K562 (cell line): ENCODE results near the gene SMAD5. TPM values are rescaled to one million over a fixed set of nuclear protein-coding genes. Genes with fewer than 3 reads are reported as not detected.

ENCODE experiments used
- ATAC-seq: fragments of 200-7000 bp; cut with Tn5 transposase; 3 replicates; pipeline ENCODE4 v1.9.1; 2020; ENCODE audit warnings: moderate library complexity
- BruUV-seq: library from RNA; stranded (reverse); fragments of 400-500 nt; replicated peaks from 2 replicates; lab custom pipeline; 2021; lab: Mats Ljungman, UMichigan
- CTCF ChIA-PET: fragments of 300-600 bp; formaldehyde crosslinking; extraction: SDS; loops from one replicate; lab custom pipeline; 2021; ENCODE audit warnings: low intra/inter-chr PET ratio; lab: Yijun Ruan, JAX
- POLR2A ChIA-PET: fragments of 300-600, 350-650 bp; sonication (Branson Sonifier 250); formaldehyde crosslinking; extraction: SDS; loops from one replicate; lab custom pipeline; 2021; ENCODE audit warnings: antibody characterized with exemption, inconsistent platforms; lab: Yijun Ruan, JAX
- DNase-seq, 4 experiments: peaks; one replicate each; pipeline versions ENCODE4 v3.0.0 to v3.0.0-alpha.2; 2011 to 2018; ENCODE audit warnings: low spot score in 3 of 4, mixed read lengths in 3 of 4; ENCODE audit errors: extremely low read depth in 1 of 4
- FAIRE-seq: peaks from 2 replicates; lab custom pipeline; 2011; peaks lifted over from hg19 to GRCh38; lab: Jason Lieb, UNC
- H2AFZ ChIP-seq: 2 replicates; pipeline ENCODE4 v1.6.0; 2011; ENCODE audit warnings: low read depth, low read length, control low read depth, inconsistent platforms
- H3K27ac ChIP-seq: fragments of 200-600 bp; 3 replicates; pipeline ENCODE4 v1.8.0; 2011; ENCODE audit warnings: low read depth, mild to moderate bottlenecking, control low read depth, inconsistent platforms, low read length, moderate library complexity, mixed read lengths; ENCODE audit errors: extremely low read depth
- H3K27me3 ChIP-seq, 2 experiments: fragments of 300-600 bp in 1 of 2; 2 replicates in 1 of 2; 3 replicates in 1 of 2; pipeline versions ENCODE4 v1.6.0 to v1.8.0; 2011; ENCODE audit warnings: inconsistent platforms in 2 of 2, low read length in 2 of 2, mild to moderate bottlenecking in 1 of 2, mixed read lengths in 1 of 2, moderate library complexity in 1 of 2; ENCODE audit not compliant: control insufficient read depth in 2 of 2, insufficient read depth in 2 of 2
- H3K36me3 ChIP-seq: fragments of 300-600 bp; 3 replicates; pipeline ENCODE4 v1.8.0; 2011; ENCODE audit warnings: mild to moderate bottlenecking, low read length, inconsistent platforms; ENCODE audit not compliant: control insufficient read depth, insufficient read depth
- H3K4me1 ChIP-seq, 2 experiments: fragments of 200-600 bp in 1 of 2; replicated peaks in 1 of 2; 2 replicates in 1 of 2; 3 replicates in 1 of 2; pipeline versions ENCODE4 v1.5.1 to v1.8.0; 2011; ENCODE audit warnings: inconsistent platforms in 2 of 2, low read length in 2 of 2, mild to moderate bottlenecking in 1 of 2, mixed read lengths in 1 of 2, moderate library complexity in 1 of 2; ENCODE audit not compliant: control insufficient read depth in 2 of 2, insufficient read depth in 2 of 2
- H3K4me2 ChIP-seq: 2 replicates; pipeline ENCODE4 v1.6.1; 2011; ENCODE audit warnings: low read length, control low read depth, inconsistent platforms, mixed read lengths; ENCODE audit not compliant: insufficient read depth
- H3K4me3 ChIP-seq: fragments of 200-600 bp; sonication (generic), shearing (Covaris generic); 2 replicates; pipeline ENCODE4 v1.5.1; 2016; ENCODE audit warnings: control low read depth, inconsistent platforms
- H3K79me2 ChIP-seq: fragments of 200-600 bp; 3 replicates; pipeline ENCODE4 v1.8.0; 2011; ENCODE audit warnings: low read length, inconsistent platforms; ENCODE audit not compliant: control insufficient read depth, insufficient read depth
- H3K9ac ChIP-seq, 2 experiments: 2 replicates each; pipeline versions ENCODE4 v1.6.0 to v1.6.1; 2011; ENCODE audit warnings: low read depth in 2 of 2, low read length in 2 of 2, control low read depth in 1 of 2, inconsistent platforms in 1 of 2, mild to moderate bottlenecking in 1 of 2, mixed read lengths in 1 of 2; ENCODE audit not compliant: insufficient read depth in 1 of 2
- H3K9me1 ChIP-seq: one replicate; pipeline ENCODE4 v1.6.0; 2011; ENCODE audit warnings: inconsistent platforms, mild to moderate bottlenecking, low read length, moderate library complexity; ENCODE audit not compliant: control insufficient read depth, insufficient read depth
- H3K9me3 ChIP-seq: replicated peaks from 2 replicates; pipeline ENCODE4 v1.5.1; 2011; ENCODE audit warnings: low read depth, low read length, inconsistent platforms; ENCODE audit not compliant: control insufficient read depth, insufficient read depth
- H4K20me1 ChIP-seq: replicated peaks from 2 replicates; pipeline ENCODE4 v1.6.1; 2011; ENCODE audit warnings: low read length, inconsistent platforms, mixed read lengths; ENCODE audit not compliant: control insufficient read depth, insufficient read depth
- HIVEP1 ChIP-seq: fragments of 250-450 bp; sonication (Bioruptor Pico); IDR thresholded peaks from 2 replicates; pipeline ENCODE4 v1.4.0; 2020; ENCODE audit warnings: mild to moderate bottlenecking
- WGBS: fragments of 100-300 bp; shearing (Covaris generic); methylation state at CpG from one replicate; pipeline ENCODE4 v1.1.6; 2016; ENCODE audit warnings: low coverage, mixed read lengths; ENCODE audit not compliant: insufficient coverage; ENCODE audit errors: missing lambda C conversion rate; 5-methylcytosine and 5-hydroxymethylcytosine counted together
- in situ Hi-C: fragments of 300-500 bp; cut with MboI; formaldehyde crosslinking; loops from 4 replicates; pipeline ENCODE4 v1.15.0; 2018; ENCODE audit warnings: inconsistent platforms, mixed read lengths
- intact Hi-C: fragments of 100-400 bp; cut with micrococcal nuclease; formaldehyde crosslinking; loops from 2 replicates; pipeline ENCODE4 v1.14.2; 2022
- polyA plus RNA-seq, 8 experiments: library from polyadenylated mRNA; depleted of rRNA in 4 of 8; stranded (reverse) in 5 of 8; unstranded in 3 of 8; fragments of >200 nt; fragmentation: Nextera tagmentation in 2 of 8; fragmentation: Illumina TruSeq in 1 of 8; extraction: Ambion mirVana in 2 of 8; extraction: Trizol in 1 of 8; gene quantifications; 2 replicates each; pipeline versions ENCODE4 v1.2.1 to v1.2.3, GENCODE V29; 2011 to 2014; ENCODE audit warnings: inconsistent platforms in 1 of 8, missing spikeins in 1 of 8
- total RNA-seq, 7 experiments: library from RNA; depleted of rRNA in 6 of 7; stranded (reverse); fragments of >200 nt in 6 of 7; fragmentation: Illumina TruSeq in 2 of 7; extraction: Trizol in 2 of 7; gene quantifications; 2 replicates each; pipeline versions ENCODE4 v1.2.1 to v1.2.3, GENCODE V29; 2011 to 2021; ENCODE audit warnings: low replicate concordance in 1 of 7
- TF ChIP-seq, protein P1 (sequence below): fragments of 450-650 bp; IDR thresholded peaks from 2 replicates; pipeline ENCODE4 v1.6.1; 2016; ENCODE audit warnings: low read depth

The SMAD5 gene
- total and polyA plus RNA-seq, 9 of the 15 experiments (the other 6 are each of a cell fraction or from before 2014, with no cell fraction given), result 12.4 to 53.9 (median 20.3) TPM

DNA sequence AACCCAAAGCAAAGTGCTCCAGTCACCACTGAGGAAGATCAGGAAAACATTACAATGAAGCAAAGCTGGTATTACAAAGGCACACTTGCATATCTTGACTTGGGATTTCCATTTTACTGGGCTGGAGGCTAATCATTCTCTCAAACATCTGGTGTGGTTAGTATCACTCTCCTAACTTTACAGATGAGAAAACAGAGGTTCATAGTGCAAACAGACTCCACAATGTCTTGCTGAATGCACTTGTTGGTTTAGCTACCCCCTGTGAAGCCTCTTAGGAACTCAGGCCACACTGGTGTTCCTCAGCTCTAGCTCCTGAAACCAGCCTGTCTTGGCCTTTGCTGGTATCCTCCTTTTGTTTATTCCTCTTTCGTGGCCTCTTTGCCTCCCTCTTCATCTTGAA lies 29.5 kb upstream of the SMAD5 start:
- Histone ChIP-seq H3K9me1 (no peaks in the 10 kb centered on the region), H3K36me3 (no peaks in the 10 kb centered on the region), H2AFZ (no peak overlapping the region), H3K9me3 (no peaks in the 10 kb centered on the region), H3K4me2 (no peak overlapping the region), H3K79me2 (no peaks in the 10 kb centered on the region), H3K27me3 (peaks cover 10% of the 10 kb centered on the region in 2 experiments; a peak in 3 of 5 replicates), H4K20me1 (no peaks in the 10 kb centered on the region), H3K9ac (no peak overlapping the region), H3K4me1 (no peaks in the 10 kb centered on the region; a peak in 1 of 5 replicates), H3K27ac (no peak overlapping the region), H3K4me3 (no peak overlapping the region)
- in situ Hi-C loops, result no loop called here
- ATAC-seq (no peak), FAIRE-seq (no peak), DNase-seq (no peak)
- TF ChIP-seq, protein P1, sequence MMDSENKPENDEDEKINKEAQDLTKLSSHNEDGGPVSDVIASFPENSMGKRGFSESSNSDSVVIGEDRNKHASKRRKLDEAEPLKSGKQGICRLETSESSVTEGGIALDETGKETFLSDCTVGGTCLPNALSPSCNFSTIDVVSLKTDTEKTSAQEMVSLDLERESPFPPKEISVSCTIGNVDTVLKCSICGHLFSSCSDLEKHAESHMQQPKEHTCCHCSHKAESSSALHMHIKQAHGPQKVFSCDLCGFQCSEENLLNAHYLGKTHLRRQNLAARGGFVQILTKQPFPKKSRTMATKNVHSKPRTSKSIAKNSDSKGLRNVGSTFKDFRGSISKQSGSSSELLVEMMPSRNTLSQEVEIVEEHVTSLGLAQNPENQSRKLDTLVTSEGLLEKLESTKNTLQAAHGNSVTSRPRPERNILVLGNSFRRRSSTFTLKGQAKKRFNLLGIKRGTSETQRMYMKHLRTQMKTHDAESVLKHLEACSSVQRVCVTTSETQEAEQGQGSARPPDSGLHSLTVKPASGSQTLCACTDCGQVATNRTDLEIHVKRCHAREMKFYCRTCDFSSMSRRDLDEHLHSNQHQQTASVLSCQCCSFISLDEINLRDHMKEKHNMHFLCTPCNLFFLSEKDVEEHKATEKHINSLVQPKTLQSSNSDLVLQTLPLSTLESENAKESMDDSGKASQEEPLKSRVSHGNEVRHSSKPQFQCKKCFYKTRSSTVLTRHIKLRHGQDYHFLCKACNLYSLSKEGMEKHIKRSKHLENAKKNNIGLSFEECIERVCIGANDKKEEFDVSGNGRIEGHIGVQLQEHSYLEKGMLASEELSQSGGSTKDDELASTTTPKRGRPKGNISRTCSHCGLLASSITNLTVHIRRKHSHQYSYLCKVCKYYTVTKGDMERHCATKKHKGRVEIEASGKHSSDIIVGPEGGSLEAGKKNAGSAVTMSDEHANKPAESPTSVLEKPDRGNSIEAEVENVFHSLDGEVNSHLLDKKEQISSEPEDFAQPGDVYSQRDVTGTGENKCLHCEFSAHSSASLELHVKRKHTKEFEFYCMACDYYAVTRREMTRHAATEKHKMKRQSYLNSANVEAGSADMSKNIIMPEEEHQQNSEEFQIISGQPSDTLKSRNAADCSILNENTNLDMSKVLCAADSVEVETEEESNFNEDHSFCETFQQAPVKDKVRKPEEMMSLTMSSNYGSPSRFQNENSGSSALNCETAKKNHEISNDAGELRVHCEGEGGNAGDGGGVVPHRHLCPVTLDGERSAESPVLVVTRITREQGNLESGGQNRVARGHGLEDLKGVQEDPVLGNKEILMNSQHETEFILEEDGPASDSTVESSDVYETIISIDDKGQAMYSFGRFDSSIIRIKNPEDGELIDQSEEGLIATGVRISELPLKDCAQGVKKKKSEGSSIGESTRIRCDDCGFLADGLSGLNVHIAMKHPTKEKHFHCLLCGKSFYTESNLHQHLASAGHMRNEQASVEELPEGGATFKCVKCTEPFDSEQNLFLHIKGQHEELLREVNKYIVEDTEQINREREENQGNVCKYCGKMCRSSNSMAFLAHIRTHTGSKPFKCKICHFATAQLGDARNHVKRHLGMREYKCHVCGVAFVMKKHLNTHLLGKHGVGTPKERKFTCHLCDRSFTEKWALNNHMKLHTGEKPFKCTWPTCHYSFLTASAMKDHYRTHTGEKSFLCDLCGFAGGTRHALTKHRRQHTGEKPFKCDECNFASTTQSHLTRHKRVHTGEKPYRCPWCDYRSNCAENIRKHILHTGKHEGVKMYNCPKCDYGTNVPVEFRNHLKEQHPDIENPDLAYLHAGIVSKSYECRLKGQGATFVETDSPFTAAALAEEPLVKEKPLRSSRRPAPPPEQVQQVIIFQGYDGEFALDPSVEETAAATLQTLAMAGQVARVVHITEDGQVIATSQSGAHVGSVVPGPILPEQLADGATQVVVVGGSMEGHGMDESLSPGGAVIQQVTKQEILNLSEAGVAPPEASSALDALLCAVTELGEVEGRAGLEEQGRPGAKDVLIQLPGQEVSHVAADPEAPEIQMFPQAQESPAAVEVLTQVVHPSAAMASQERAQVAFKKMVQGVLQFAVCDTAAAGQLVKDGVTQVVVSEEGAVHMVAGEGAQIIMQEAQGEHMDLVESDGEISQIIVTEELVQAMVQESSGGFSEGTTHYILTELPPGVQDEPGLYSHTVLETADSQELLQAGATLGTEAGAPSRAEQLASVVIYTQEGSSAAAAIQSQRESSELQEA, result no peak
- TF ChIP-seq HIVEP1, result no peak
- ChIA-PET POLR2A (interaction anchor here (0.6 to 1.1 kb wide), 3 partner anchors 14 to 23 kb away, joined by 3 read pairs; no protein-coding TSS in a partner anchor), CTCF (no interaction called here)
- BruUV-seq, result no TSS peak
- intact Hi-C loops, result no loop called here
- WGBS, result 9% methylated on average over 1 of the region's 1 CpG
